Measurements from ENCODE around the gene CENPL.
A peak's percentile ranks its signal among the peaks of the same experiment; 100 is the strongest.

The CENPL gene

GRCh38 chr1:173832748-173833147 lies 8.1 kb upstream of the CENPL start:
- Histone ChIP-seq H3K4ac (ENCODE audit: low read length) (no peak overlapping the region), H3K9ac (ENCODE audit: low read depth, low read length, poor library complexity) (no peak overlapping the region), H2BK5ac (ENCODE audit: low read length) (no peak overlapping the region), H3K27ac (replicated peaks; ENCODE audit: low read length) (no peak overlapping the region), H3K4me1 (ENCODE audit: control insufficient read depth in 2 of 2, insufficient read depth in 1 of 2, low read depth in 1 of 2, low read length in 2 of 2) (no peaks in the 10 kb centered on the region), H3K9me3 (replicated peaks in 1 of 2; ENCODE audit: control insufficient read depth in 2 of 2, insufficient read depth in 1 of 2, low read depth in 1 of 2, low read length in 2 of 2) (no peaks in the 10 kb centered on the region), H3K4me3 (ENCODE audit: low read length in 2 of 2) (no peak overlapping the region), H3K4me2 (ENCODE audit: insufficient read depth, low read length, poor library complexity, severe bottlenecking) (no peak overlapping the region), H3K23ac (ENCODE audit: low read depth, low read length, poor library complexity) (no peak overlapping the region), H3K18ac (ENCODE audit: low read length) (no peak overlapping the region), H3K14ac (ENCODE audit: low read length) (no peak overlapping the region), H2BK120ac (ENCODE audit: low read depth, low read length) (no peak overlapping the region), H2AK5ac (ENCODE audit: low read depth, low read length) (no peak overlapping the region), H3K36me3 (replicated peaks in 1 of 2; ENCODE audit: control insufficient read depth in 2 of 2, insufficient read depth in 2 of 2, low read length in 2 of 2) (peaks cover 4 to 86% of the 10 kb centered on the region in 2 donors), H2BK12ac (ENCODE audit: low read length) (no peak overlapping the region), H3K79me1 (ENCODE audit: low read depth, low read length) (no peaks in the 10 kb centered on the region), H3K27me3 (ENCODE audit: control insufficient read depth in 3 of 3, insufficient read depth in 3 of 3, low read depth in 1 of 3, low read length in 3 of 3) (no peaks in the 10 kb centered on the region), H2AFZ (ENCODE audit: low read length) (no peak overlapping the region), H4K8ac (ENCODE audit: low read depth, low read length) (no peak overlapping the region), H2BK15ac (ENCODE audit: low read length) (no peak overlapping the region), H4K91ac (ENCODE audit: low read depth, low read length, poor library complexity) (no peak overlapping the region)
- DNase-seq (ENCODE audit: low spot score): no peak
- whole genome bisulfite sequencing, 2 donors (ENCODE audit: extremely low coverage in 2 of 2, insufficient read length in 2 of 2, insufficient replicate concordance in 1 of 2): no CpG with 5 or more reads among the region's 1 CpG

GRCh38 chr1:173827611-173828010 lies 2.9 kb upstream of the CENPL start:
- Histone ChIP-seq H3K27ac (replicated peaks; ENCODE audit: low read length) (no peak overlapping the region), H3K4ac (ENCODE audit: low read length) (no peak overlapping the region), H2BK15ac (ENCODE audit: low read length) (no peak overlapping the region), H3K27me3 (ENCODE audit: control insufficient read depth in 3 of 3, insufficient read depth in 3 of 3, low read depth in 1 of 3, low read length in 3 of 3) (no peaks in the 10 kb centered on the region), H3K4me1 (ENCODE audit: control insufficient read depth in 2 of 2, insufficient read depth in 1 of 2, low read depth in 1 of 2, low read length in 2 of 2) (peaks cover 0 to 3% of the 10 kb centered on the region in 2 donors), H2BK5ac (ENCODE audit: low read length) (no peak overlapping the region), H2AK5ac (ENCODE audit: low read depth, low read length) (no peak overlapping the region), H4K91ac (ENCODE audit: low read depth, low read length, poor library complexity) (no peak overlapping the region), H3K4me2 (ENCODE audit: insufficient read depth, low read length, poor library complexity, severe bottlenecking) (no peak overlapping the region), H3K14ac (ENCODE audit: low read length) (no peak overlapping the region), H2BK120ac (ENCODE audit: low read depth, low read length) (no peak overlapping the region), H3K23ac (ENCODE audit: low read depth, low read length, poor library complexity) (no peak overlapping the region), H3K4me3 (ENCODE audit: low read length in 2 of 2) (no peak overlapping the region), H3K79me1 (ENCODE audit: low read depth, low read length) (no peaks in the 10 kb centered on the region), H3K9ac (ENCODE audit: low read depth, low read length, poor library complexity) (no peak overlapping the region), H3K18ac (ENCODE audit: low read length) (no peak overlapping the region), H3K9me3 (replicated peaks in 1 of 2; ENCODE audit: control insufficient read depth in 2 of 2, insufficient read depth in 1 of 2, low read depth in 1 of 2, low read length in 2 of 2) (no peaks in the 10 kb centered on the region), H2AFZ (ENCODE audit: low read length) (no peak overlapping the region), H4K8ac (ENCODE audit: low read depth, low read length) (no peak overlapping the region), H3K36me3 (replicated peaks in 1 of 2; ENCODE audit: control insufficient read depth in 2 of 2, insufficient read depth in 2 of 2, low read length in 2 of 2) (peaks cover 2 to 42% of the 10 kb centered on the region in 2 donors), H2BK12ac (ENCODE audit: low read length) (no peak overlapping the region)
- no peak for DNase-seq (ENCODE audit: low spot score)
- WGBS, 2 donors (ENCODE audit: extremely low coverage in 2 of 2, insufficient read length in 2 of 2, insufficient replicate concordance in 1 of 2): no CpG with 5 or more reads among the region's 2 CpGs

- Histone ChIP-seq H2BK15ac (ENCODE audit: low read length) (no peak overlapping the region), H3K18ac (ENCODE audit: low read length) (peak overlapping the region; percentile 77), H2AFZ (ENCODE audit: low read length) (peak overlapping the region; percentile 89), H3K14ac (ENCODE audit: low read length) (no peak overlapping the region), H2AK5ac (ENCODE audit: low read depth, low read length) (no peak overlapping the region), H2BK12ac (ENCODE audit: low read length) (no peak overlapping the region), H4K91ac (ENCODE audit: low read depth, low read length, poor library complexity) (no peak overlapping the region), H3K4me3 (ENCODE audit: low read length in 2 of 2) (peak overlapping the region; percentile 66 to 87), H3K36me3 (replicated peaks in 1 of 2; ENCODE audit: control insufficient read depth in 2 of 2, insufficient read depth in 2 of 2, low read length in 2 of 2) (peaks cover 0 to 49% of the 10 kb centered on the region in 2 donors), H3K4me2 (ENCODE audit: insufficient read depth, low read length, poor library complexity, severe bottlenecking) (peak overlapping the region; percentile 78), H3K27ac (replicated peaks; ENCODE audit: low read length) (peak overlapping the region; percentile 85), H3K27me3 (ENCODE audit: control insufficient read depth in 3 of 3, insufficient read depth in 3 of 3, low read depth in 1 of 3, low read length in 3 of 3) (no peaks in the 10 kb centered on the region), H3K79me1 (ENCODE audit: low read depth, low read length) (peaks cover 2% of the 10 kb centered on the region), H4K8ac (ENCODE audit: low read depth, low read length) (no peak overlapping the region), H3K9ac (ENCODE audit: low read depth, low read length, poor library complexity) (peak overlapping the region; percentile 91), H3K4me1 (ENCODE audit: control insufficient read depth in 2 of 2, insufficient read depth in 1 of 2, low read depth in 1 of 2, low read length in 2 of 2) (peaks cover 0 to 3% of the 10 kb centered on the region in 2 donors), H3K9me3 (replicated peaks in 1 of 2; ENCODE audit: control insufficient read depth in 2 of 2, insufficient read depth in 1 of 2, low read depth in 1 of 2, low read length in 2 of 2) (no peaks in the 10 kb centered on the region), H3K23ac (ENCODE audit: low read depth, low read length, poor library complexity) (no peak overlapping the region), H3K4ac (ENCODE audit: low read length) (no peak overlapping the region), H2BK5ac (ENCODE audit: low read length) (peak overlapping the region; percentile 33), H2BK120ac (ENCODE audit: low read depth, low read length) (no peak overlapping the region)
- peak; percentile 1 for DNase-seq (ENCODE audit: low spot score)
- no CpG with 5 or more reads among the region's 25 CpGs for WGBS, 2 donors (ENCODE audit: extremely low coverage in 2 of 2, insufficient read length in 2 of 2, insufficient replicate concordance in 1 of 2)
Observed at GRCh38 chr1:173823781-173824314, 835 bp downstream of the CENPL start.

- no peak for DNase-seq (ENCODE audit: low spot score)
- Histone ChIP-seq H3K14ac (ENCODE audit: low read length) (no peak overlapping the region), H3K9ac (ENCODE audit: low read depth, low read length, poor library complexity) (no peak overlapping the region), H2BK15ac (ENCODE audit: low read length) (no peak overlapping the region), H3K4me2 (ENCODE audit: insufficient read depth, low read length, poor library complexity, severe bottlenecking) (no peak overlapping the region), H3K4me1 (ENCODE audit: control insufficient read depth in 2 of 2, insufficient read depth in 1 of 2, low read depth in 1 of 2, low read length in 2 of 2) (peaks cover 0 to 3% of the 10 kb centered on the region in 2 donors), H2AK5ac (ENCODE audit: low read depth, low read length) (no peak overlapping the region), H4K8ac (ENCODE audit: low read depth, low read length) (no peak overlapping the region), H3K27me3 (ENCODE audit: control insufficient read depth in 3 of 3, insufficient read depth in 3 of 3, low read depth in 1 of 3, low read length in 3 of 3) (no peaks in the 10 kb centered on the region), H3K4me3 (ENCODE audit: low read length in 2 of 2) (no peak overlapping the region), H4K91ac (ENCODE audit: low read depth, low read length, poor library complexity) (no peak overlapping the region), H3K23ac (ENCODE audit: low read depth, low read length, poor library complexity) (no peak overlapping the region), H3K27ac (replicated peaks; ENCODE audit: low read length) (no peak overlapping the region), H3K4ac (ENCODE audit: low read length) (no peak overlapping the region), H2BK5ac (ENCODE audit: low read length) (no peak overlapping the region), H3K79me1 (ENCODE audit: low read depth, low read length) (peaks cover 2% of the 10 kb centered on the region), H2BK120ac (ENCODE audit: low read depth, low read length) (no peak overlapping the region), H3K9me3 (replicated peaks in 1 of 2; ENCODE audit: control insufficient read depth in 2 of 2, insufficient read depth in 1 of 2, low read depth in 1 of 2, low read length in 2 of 2) (peaks cover 0 to 6% of the 10 kb centered on the region in 2 donors), H3K18ac (ENCODE audit: low read length) (no peak overlapping the region), H2BK12ac (ENCODE audit: low read length) (no peak overlapping the region), H3K36me3 (replicated peaks in 1 of 2; ENCODE audit: control insufficient read depth in 2 of 2, insufficient read depth in 2 of 2, low read length in 2 of 2) (peaks cover 4 to 44% of the 10 kb centered on the region in 2 donors), H2AFZ (ENCODE audit: low read length) (no peak overlapping the region)
- WGBS, 2 donors (ENCODE audit: extremely low coverage in 2 of 2, insufficient read length in 2 of 2, insufficient replicate concordance in 1 of 2): no CpG with 5 or more reads among the region's 4 CpGs
Observed at GRCh38 chr1:173821680-173822079, 3.0 kb downstream of the CENPL start.
